A673 (cell line): ENCODE results near the gene RACGAP1.

Experiments
- CTCF ChIP-seq: fragments of 300-800, 200-600 bp; sonication (generic); conservative IDR thresholded peaks from 2 replicates; pipeline ENCODE4 v1.5.1; 2017; ENCODE audit warnings: low read depth, mild to moderate bottlenecking, antibody characterized with exemption, low read length, moderate library complexity, mixed read lengths
- EZH2 ChIP-seq: fragments of 200-600 bp; sonication (generic); IDR thresholded peaks from 2 replicates; pipeline ENCODE4 v1.6.1; 2017; ENCODE audit warnings: borderline replicate concordance, low read depth, mild to moderate bottlenecking, mixed read lengths, antibody characterized with exemption, low read length; ENCODE audit not compliant: poor library complexity, severe bottlenecking

DNA sequence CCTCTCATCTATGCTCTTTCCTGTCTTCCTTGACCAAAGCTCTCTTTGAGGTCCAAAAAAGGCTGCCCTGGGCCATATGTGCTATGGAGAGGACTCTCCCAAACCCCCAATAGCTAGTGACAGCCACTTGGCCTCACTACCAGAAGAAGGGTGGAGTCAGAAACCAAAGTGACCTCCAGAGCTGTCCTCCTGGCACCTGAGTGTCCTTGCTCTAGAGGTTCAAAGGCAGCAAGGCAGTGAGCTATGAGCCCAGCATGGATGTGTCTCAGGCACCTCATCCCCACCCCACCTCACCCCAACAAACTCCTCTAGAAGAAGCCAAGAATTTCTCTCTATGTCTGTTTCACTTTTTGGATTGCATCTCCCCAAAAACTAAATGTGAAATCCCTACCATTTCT is 67.7 kb downstream of the RACGAP1 start:
- no peak for TF ChIP-seq CTCF
- no peak for TF ChIP-seq EZH2
